ENCODE measurements around the gene FLII. TPM values are rescaled to one million over a fixed set of nuclear protein-coding genes. Genes with fewer than 3 reads are reported as not detected.

The FLII gene
- total RNA-seq, 1 experiment from 2014 or later: 564 TPM

GRCh38 chr17:18250259-18250658 lies 8.3 kb downstream of the FLII start:
- Mint-ChIP-seq H3K27me3 (ENCODE audit: insufficient read depth, unreplicated experiment) (no peaks in the 10 kb centered on the region), H3K4me1 (ENCODE audit: insufficient read depth, unreplicated experiment) (peaks cover 5% of the 10 kb centered on the region)
- peak; percentile 35 for DNase-seq (ENCODE audit: unreplicated experiment)

GRCh38 chr17:18248811-18249210 lies 9.7 kb downstream of the FLII start:
- Mint-ChIP-seq H3K27ac (ENCODE audit: low read depth, unreplicated experiment) (no peak overlapping the region), H3K27me3 (ENCODE audit: insufficient read depth, unreplicated experiment) (no peaks in the 10 kb centered on the region), H3K36me3 (ENCODE audit: insufficient read depth, unreplicated experiment) (peaks cover 90% of the 10 kb centered on the region), H3K9me3 (ENCODE audit: unreplicated experiment) (no peaks in the 10 kb centered on the region), H3K4me3 (ENCODE audit: unreplicated experiment) (no peak overlapping the region), H3K4me1 (ENCODE audit: insufficient read depth, unreplicated experiment) (peaks cover 5% of the 10 kb centered on the region)
- no peak for DNase-seq (ENCODE audit: unreplicated experiment)
- intact Hi-C loops (cut with micrococcal nuclease): loop anchor here (2.0 kb wide), 2 partner anchors 32 to 66 kb away; partner anchors contain the start of genes SMCR8 and TOP3A
- no TSS peak for BruUV-seq (replicated peaks)
- TF ChIP-seq, protein P1, sequence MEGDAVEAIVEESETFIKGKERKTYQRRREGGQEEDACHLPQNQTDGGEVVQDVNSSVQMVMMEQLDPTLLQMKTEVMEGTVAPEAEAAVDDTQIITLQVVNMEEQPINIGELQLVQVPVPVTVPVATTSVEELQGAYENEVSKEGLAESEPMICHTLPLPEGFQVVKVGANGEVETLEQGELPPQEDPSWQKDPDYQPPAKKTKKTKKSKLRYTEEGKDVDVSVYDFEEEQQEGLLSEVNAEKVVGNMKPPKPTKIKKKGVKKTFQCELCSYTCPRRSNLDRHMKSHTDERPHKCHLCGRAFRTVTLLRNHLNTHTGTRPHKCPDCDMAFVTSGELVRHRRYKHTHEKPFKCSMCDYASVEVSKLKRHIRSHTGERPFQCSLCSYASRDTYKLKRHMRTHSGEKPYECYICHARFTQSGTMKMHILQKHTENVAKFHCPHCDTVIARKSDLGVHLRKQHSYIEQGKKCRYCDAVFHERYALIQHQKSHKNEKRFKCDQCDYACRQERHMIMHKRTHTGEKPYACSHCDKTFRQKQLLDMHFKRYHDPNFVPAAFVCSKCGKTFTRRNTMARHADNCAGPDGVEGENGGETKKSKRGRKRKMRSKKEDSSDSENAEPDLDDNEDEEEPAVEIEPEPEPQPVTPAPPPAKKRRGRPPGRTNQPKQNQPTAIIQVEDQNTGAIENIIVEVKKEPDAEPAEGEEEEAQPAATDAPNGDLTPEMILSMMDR (IDR thresholded peaks at IDR 0.05; ENCODE audit: unreplicated experiment): no peak
- ChIA-PET POLR2A (interaction anchor here (0.5 kb wide), 1 partner anchor 20 kb away, joined by 3 read pairs; no protein-coding TSS in a partner anchor), CTCF (interaction anchor here (0.7 to 2.0 kb wide), 8 partner anchors 8 to 114 kb away, joined by 3 to 5 read pairs (median 4); no protein-coding TSS in a partner anchor)

More at GRCh38 chr17:18250259-18250658, 8.3 kb downstream of the FLII start:
- TF ChIP-seq, protein P1 (IDR thresholded peaks at IDR 0.05; ENCODE audit: unreplicated experiment): no peak
- Mint-ChIP-seq H3K36me3 (ENCODE audit: insufficient read depth, unreplicated experiment) (peaks cover 98% of the 10 kb centered on the region), H3K27ac (ENCODE audit: low read depth, unreplicated experiment) (peak overlapping the region; percentile 64), H3K9me3 (ENCODE audit: unreplicated experiment) (no peaks in the 10 kb centered on the region), H3K4me3 (ENCODE audit: unreplicated experiment) (no peak overlapping the region)
- no TSS peak for BruUV-seq (replicated peaks)
- ChIA-PET CTCF (interaction anchor here (1.0 kb wide), 1 partner anchor 73 kb away, joined by 3 read pairs; no protein-coding TSS in a partner anchor), POLR2A (no interaction called here)
- intact Hi-C loops (cut with micrococcal nuclease): no loop called here

GRCh38 chr17:18248300-18248731 lies 10.2 kb downstream of the FLII start:
- peaks cover 5% of the 10 kb centered on the region for H3K4me1 Mint-ChIP-seq (ENCODE audit: insufficient read depth, unreplicated experiment)
- no peak overlapping the region for H3K4me3 Mint-ChIP-seq (ENCODE audit: unreplicated experiment)
- POLR2A ChIA-PET: interaction anchor here (0.6 kb wide), 1 partner anchor 9 kb away, joined by 3 read pairs; no protein-coding TSS in a partner anchor
- H3K36me3 Mint-ChIP-seq (ENCODE audit: insufficient read depth, unreplicated experiment): peaks cover 89% of the 10 kb centered on the region
- H3K9me3 Mint-ChIP-seq (ENCODE audit: unreplicated experiment): no peaks in the 10 kb centered on the region
- CTCF ChIA-PET: interaction anchor here (0.5 to 2.0 kb wide), 10 partner anchors 8 to 73 kb away, joined by 3 to 8 read pairs (median 4); no protein-coding TSS in a partner anchor
- no TSS peak for BruUV-seq (replicated peaks)
- TF ChIP-seq, protein P1 (IDR thresholded peaks at IDR 0.05; ENCODE audit: unreplicated experiment): peak; percentile 61
- peak; percentile 83 for DNase-seq (ENCODE audit: unreplicated experiment)
- H3K27me3 Mint-ChIP-seq (ENCODE audit: insufficient read depth, unreplicated experiment): no peaks in the 10 kb centered on the region
- H3K27ac Mint-ChIP-seq (ENCODE audit: low read depth, unreplicated experiment): no peak overlapping the region
- intact Hi-C loops (cut with micrococcal nuclease): loop anchor here (2.0 kb wide), 2 partner anchors 32 to 66 kb away; partner anchors contain the start of genes SMCR8 and TOP3A

- H3K27ac Mint-ChIP-seq (ENCODE audit: low read depth, unreplicated experiment): no peak overlapping the region
- no peaks in the 10 kb centered on the region for H3K9me3 Mint-ChIP-seq (ENCODE audit: unreplicated experiment)
- no TSS peak for BruUV-seq (replicated peaks)
- peaks cover 89% of the 10 kb centered on the region for H3K36me3 Mint-ChIP-seq (ENCODE audit: insufficient read depth, unreplicated experiment)
- TF ChIP-seq, protein P1 (IDR thresholded peaks at IDR 0.05; ENCODE audit: unreplicated experiment): no peak
- POLR2A ChIA-PET: interaction anchor here (0.6 kb wide), 1 partner anchor 10 kb away, joined by 3 read pairs; no protein-coding TSS in a partner anchor
- CTCF ChIA-PET: interaction anchor here (0.6 to 2.0 kb wide), 8 partner anchors 9 to 626 kb away, joined by 3 to 8 read pairs (median 4); no protein-coding TSS in a partner anchor
- DNase-seq (ENCODE audit: unreplicated experiment): no peak
- intact Hi-C loops (cut with micrococcal nuclease): loop anchor here (2.0 kb wide), 2 partner anchors 31 to 67 kb away; partner anchors contain the start of genes SMCR8 and TOP3A
- peaks cover 5% of the 10 kb centered on the region for H3K4me1 Mint-ChIP-seq (ENCODE audit: insufficient read depth, unreplicated experiment)
- no peak overlapping the region for H3K4me3 Mint-ChIP-seq (ENCODE audit: unreplicated experiment)
- H3K27me3 Mint-ChIP-seq (ENCODE audit: insufficient read depth, unreplicated experiment): no peaks in the 10 kb centered on the region
Observed at GRCh38 chr17:18247613-18248001, 10.9 kb downstream of the FLII start.
